IMR-90 (cell line): ENCODE results near the gene CDK15. TPM values are rescaled to one million over a fixed set of nuclear protein-coding genes. Genes with fewer than 3 reads are reported as not detected.

Experiments
- ATAC-seq: fragments of 200-7000 bp; cut with Tn5 transposase; 2 replicates; pipeline ENCODE4 v1.9.1; 2020; ENCODE audit warnings: low read depth, mild to moderate bottlenecking, moderate library complexity
- BruUV-seq: library from RNA; stranded (reverse); fragments of 400-500 nt; replicated peaks from 2 replicates; lab custom pipeline; 2021; lab: Mats Ljungman, UMichigan
- CTCF ChIA-PET: fragments of 300-600 bp; formaldehyde crosslinking; extraction: SDS; loops from one replicate; lab custom pipeline; 2021; ENCODE audit warnings: antibody characterized with exemption; lab: Yijun Ruan, JAX
- POLR2A ChIA-PET: fragments of 300-600 bp; sonication (Branson Sonifier 250); formaldehyde crosslinking; loops from one replicate; lab custom pipeline; 2022; ENCODE audit warnings: antibody characterized with exemption; ENCODE audit not compliant: unreplicated experiment; lab: Charles Lee
- DNase-seq: peaks from one replicate; pipeline ENCODE4 v3.0.0; 2013
- H2AFZ ChIP-seq: replicated peaks from 2 replicates; pipeline ENCODE3; 2013; ENCODE audit warnings: low read length, mild to moderate bottlenecking; ENCODE audit not compliant: poor library complexity
- H2AK5ac ChIP-seq: 2 replicates; pipeline ENCODE4 v1.6.1; 2013; ENCODE audit warnings: low read depth, low read length, inconsistent platforms
- H2AK9ac ChIP-seq: replicated peaks from 2 replicates; pipeline ENCODE3; 2013; ENCODE audit warnings: mild to moderate bottlenecking, low read depth, low read length, moderate library complexity; ENCODE audit not compliant: poor library complexity
- H2BK120ac ChIP-seq: 2 replicates; pipeline ENCODE4 v1.6.1; 2013; ENCODE audit warnings: low read depth, low read length, inconsistent platforms
- H2BK15ac ChIP-seq: 3 replicates; pipeline ENCODE4 v1.6.1; 2013; ENCODE audit warnings: low read depth, low read length, inconsistent platforms
- H2BK20ac ChIP-seq: 2 replicates; pipeline ENCODE4 v1.6.1; 2013; ENCODE audit warnings: low read depth, mild to moderate bottlenecking, inconsistent platforms, low read length, moderate library complexity
- H2BK5ac ChIP-seq: 2 replicates; pipeline ENCODE4 v1.6.1; 2013; ENCODE audit warnings: mild to moderate bottlenecking, low read depth, low read length, inconsistent platforms; ENCODE audit not compliant: poor library complexity, severe bottlenecking
- H3K14ac ChIP-seq: replicated peaks from 2 replicates; pipeline ENCODE4 v1.6.1; 2013; ENCODE audit warnings: low read depth, low read length, inconsistent platforms
- H3K18ac ChIP-seq: 2 replicates; pipeline ENCODE4 v1.6.1; 2013; ENCODE audit warnings: low read depth, low read length, control low read depth
- H3K23ac ChIP-seq: 2 replicates; pipeline ENCODE4 v1.6.1; 2013; ENCODE audit warnings: low read depth, low read length, inconsistent platforms
- H3K27ac ChIP-seq: 2 replicates; pipeline ENCODE4 v1.5.1; 2013; ENCODE audit warnings: mild to moderate bottlenecking, control low read depth, low read length; ENCODE audit not compliant: insufficient read depth
- H3K27me3 ChIP-seq: 2 replicates; pipeline ENCODE4 v1.6.1; 2013; ENCODE audit warnings: low read length; ENCODE audit not compliant: control insufficient read depth, insufficient read depth
- H3K36me3 ChIP-seq: 2 replicates; pipeline ENCODE4 v1.6.1; 2013; ENCODE audit warnings: low read length, mixed read lengths; ENCODE audit not compliant: control insufficient read depth, insufficient read depth
- H3K4ac ChIP-seq: 2 replicates; pipeline ENCODE4 v1.6.1; 2013; ENCODE audit warnings: low read depth, low read length, inconsistent platforms
- H3K4me1 ChIP-seq: 2 replicates; pipeline ENCODE4 v1.6.1; 2013; ENCODE audit warnings: low read length, mixed read lengths; ENCODE audit not compliant: control insufficient read depth, insufficient read depth
- H3K4me2 ChIP-seq: 2 replicates; pipeline ENCODE4 v1.6.1; 2013; ENCODE audit warnings: low read depth, mild to moderate bottlenecking, control low read depth, low read length, moderate library complexity
- H3K4me3 ChIP-seq: 2 replicates; pipeline ENCODE4 v1.5.1; 2013; ENCODE audit warnings: low read depth, mild to moderate bottlenecking, control low read depth, low read length, moderate library complexity; ENCODE audit not compliant: insufficient read depth
- H3K56ac ChIP-seq: 2 replicates; pipeline ENCODE4 v1.6.1; 2013; ENCODE audit warnings: low read length, inconsistent platforms; ENCODE audit not compliant: insufficient read depth; ENCODE audit errors: extremely low read depth
- H3K79me1 ChIP-seq, 2 experiments: 2 replicates each; pipeline ENCODE4 v1.6.1; 2013; ENCODE audit warnings: low read length in 2 of 2, inconsistent platforms in 1 of 2, low read depth in 1 of 2
- H3K9ac ChIP-seq: 2 replicates; pipeline ENCODE4 v1.6.1; 2013; ENCODE audit warnings: low read depth, low read length, control low read depth
- H3K9me1 ChIP-seq: 2 replicates; pipeline ENCODE4 v1.6.1; 2013; ENCODE audit warnings: low read length, inconsistent platforms; ENCODE audit not compliant: insufficient read depth
- H3K9me3 ChIP-seq: 2 replicates; pipeline ENCODE4 v1.6.1; 2013; ENCODE audit warnings: low read length; ENCODE audit not compliant: control insufficient read depth, insufficient read depth
- H4K20me1 ChIP-seq: 2 replicates; pipeline ENCODE4 v1.6.1; 2013; ENCODE audit warnings: low read length, inconsistent platforms; ENCODE audit not compliant: insufficient read depth
- H4K5ac ChIP-seq: 2 replicates; pipeline ENCODE4 v1.6.1; 2013; ENCODE audit warnings: mild to moderate bottlenecking, low read depth, low read length, control low read depth
- H4K8ac ChIP-seq, 2 experiments: 2 replicates each; pipeline ENCODE4 v1.6.1; 2013; ENCODE audit warnings: low read depth in 2 of 2, low read length in 2 of 2, control low read depth in 1 of 2, inconsistent platforms in 1 of 2
- H4K91ac ChIP-seq: 2 replicates; pipeline ENCODE4 v1.6.1; 2013; ENCODE audit warnings: low read depth, low read length, inconsistent platforms; ENCODE audit not compliant: insufficient read depth
- CEBPB ChIP-seq: IDR thresholded peaks from 2 replicates; pipeline ENCODE4 v1.6.1; 2012; ENCODE audit warnings: low read depth, low read length, improper control_type of control experiment
- CHD1 ChIP-seq: IDR thresholded peaks from 2 replicates; pipeline ENCODE4 v1.6.1; 2012; ENCODE audit warnings: low read depth, low read length, improper control_type of control experiment
- CTCF ChIP-seq: conservative IDR thresholded peaks from 2 replicates; pipeline ENCODE4 v1.5.1; 2012; ENCODE audit warnings: mild to moderate bottlenecking, low read depth, low read length, improper control_type of control experiment
- ELK1 ChIP-seq: fragments of 150-350 bp; IDR thresholded peaks from 2 replicates; pipeline ENCODE4 v1.6.1; 2016; ENCODE audit warnings: low read depth, mild to moderate bottlenecking, low read length, moderate library complexity, borderline replicate concordance
- FOS ChIP-seq: fragments of 150-350 bp; IDR thresholded peaks from 2 replicates; pipeline ENCODE4 v1.6.1; 2016; ENCODE audit warnings: low read depth, low read length
- MAZ ChIP-seq: IDR thresholded peaks from 2 replicates; pipeline ENCODE4 v1.6.1; 2012; ENCODE audit warnings: low read depth, mild to moderate bottlenecking, low read length, improper control_type of control experiment, moderate library complexity, borderline replicate concordance
- MXI1 ChIP-seq: IDR thresholded peaks from 2 replicates; pipeline ENCODE4 v1.6.1; 2012; ENCODE audit warnings: low read depth, mild to moderate bottlenecking, low read length, moderate library complexity, borderline replicate concordance
- NFE2L2 ChIP-seq: fragments of 150-350 bp; IDR thresholded peaks from 2 replicates; pipeline ENCODE4 v1.6.1; 2016; ENCODE audit warnings: low read depth, mild to moderate bottlenecking, low read length
- RCOR1 ChIP-seq: IDR thresholded peaks from 2 replicates; pipeline ENCODE4 v1.6.1; 2012; ENCODE audit warnings: mild to moderate bottlenecking, low read length, improper control_type of control experiment; ENCODE audit not compliant: insufficient replicate concordance
- RFX5 ChIP-seq: IDR thresholded peaks from 2 replicates; pipeline ENCODE4 v1.8.0; 2012; ENCODE audit warnings: low read depth, mild to moderate bottlenecking, low read length, moderate library complexity
- SMC3 ChIP-seq: fragments of 150-350 bp; IDR thresholded peaks from 2 replicates; pipeline ENCODE4 v1.6.1; 2016; ENCODE audit warnings: low read depth, mild to moderate bottlenecking, antibody characterized with exemption, low read length, moderate library complexity
- USF2 ChIP-seq: fragments of 150-350 bp; IDR thresholded peaks from 2 replicates; pipeline ENCODE4 v1.6.1; 2017; ENCODE audit warnings: mild to moderate bottlenecking, antibody characterized with exemption, low read length, low read depth
- WGBS, 2 experiments: methylation state at CpG; one replicate each; pipeline versions ENCODE4 v1.1.5 to v1.1.7; 2013; ENCODE audit warnings: missing lambda C conversion rate in 2 of 2; ENCODE audit not compliant: insufficient read length in 1 of 2; ENCODE audit errors: extremely low coverage in 2 of 2; 5-methylcytosine and 5-hydroxymethylcytosine counted together
- dilution Hi-C: fragments of 300-500 bp; cut with HindIII; formaldehyde crosslinking; loops from one replicate; pipeline ENCODE4 v1.14.3; 2018; ENCODE audit warnings: low sequenced_read_pairs; ENCODE audit not compliant: unreplicated experiment
- in situ Hi-C: fragments of 300-500 bp; cut with MboI; formaldehyde crosslinking; loops from 3 replicates; pipeline ENCODE4 v1.14.3; 2019; ENCODE audit warnings: low sequenced_read_pairs, inconsistent platforms, mixed read lengths
- intact Hi-C: fragments of 100-400 bp; cut with micrococcal nuclease; formaldehyde crosslinking; loops from 2 replicates; pipeline ENCODE4 v1.10.0; 2022
- polyA plus RNA-seq, 3 experiments: library from polyadenylated mRNA; depleted of rRNA; stranded (reverse); fragments of >200 nt; gene quantifications; 2 replicates each; pipeline ENCODE4 v1.2.3, GENCODE V29; 2012; ENCODE audit warnings: low replicate concordance in 1 of 3
- total RNA-seq: library from RNA; depleted of rRNA; stranded (reverse); fragments of >200 nt; gene quantifications from 2 replicates; pipeline ENCODE4 v1.2.3, GENCODE V29; 2012

Gene CDK15
- total and polyA plus RNA-seq, 2 of the 4 experiments (the other 2 are of a cell fraction) = 16.1 to 33.0 TPM

GRCh38 chr2:201833781-201834180, 27.4 kb downstream of the CDK15 start:
- Histone ChIP-seq H3K4me2 (no peak overlapping the region), H3K9ac (no peak overlapping the region), H3K14ac (no peak overlapping the region), H2AFZ (peak overlapping the region; percentile 27), H3K4me3 (no peak overlapping the region), H2BK20ac (no peak overlapping the region), H3K56ac (no peak overlapping the region), H2BK120ac (no peak overlapping the region), H3K9me1 (peaks cover 9% of the 10 kb centered on the region), H4K20me1 (no peaks in the 10 kb centered on the region), H2AK5ac (peak overlapping the region; percentile 24; the same call in 1 of the 2 replicates), H3K18ac (no peak overlapping the region), H4K91ac (0 out of 2 replicates have a peak overlapping the region, but pooled peaks have one; percentile 5), H3K27ac (no peak overlapping the region), H3K36me3 (no peaks in the 10 kb centered on the region; the same call in 1 of the 2 replicates), H3K4me1 (peaks cover 4% of the 10 kb centered on the region; the same call in 1 of the 2 replicates), H2BK5ac (no peak overlapping the region), H3K27me3 (no peaks in the 10 kb centered on the region), H2AK9ac (peak overlapping the region; percentile 59), H4K5ac (no peak overlapping the region), H3K9me3 (no peaks in the 10 kb centered on the region), H3K23ac (no peak overlapping the region), H3K4ac (peak overlapping the region; percentile 22; the same call in 1 of the 2 replicates), H4K8ac (no peak overlapping the region), H3K79me1 (peaks cover 0 to 9% of the 10 kb centered on the region in 2 experiments; a peak in 1 of 4 replicates), H2BK15ac (peak overlapping the region; percentile 51; the same call in 1 of the 3 replicates)
- no peak for ATAC-seq
- in situ Hi-C loops = no loop called here
- ChIA-PET CTCF (interaction anchor here (0.6 kb wide), 2 partner anchors 19 to 29 kb away, joined by 3 to 6 read pairs; no protein-coding TSS in a partner anchor), POLR2A (no interaction called here)
- no peak for DNase-seq
- WGBS, 2 experiments = no CpG with 5 or more reads among the region's 9 CpGs
- BruUV-seq = no TSS peak
- dilution Hi-C loops = no loop called here
- TF ChIP-seq ELK1 (no peak), CEBPB (no peak), RFX5 (no peak), SMC3 (no peak), RCOR1 (no peak), USF2 (no peak), NFE2L2 (no peak), FOS (no peak), MXI1 (no peak), CTCF (no peak), MAZ (no peak), CHD1 (no peak)
- intact Hi-C loops = no loop called here
